GM18909 (cell line): ENCODE data around the gene COQ4.

Experiments
- ATAC-seq: cut with Tn5 transposase; IDR thresholded peaks from one replicate; pipeline ENCODE4 v1.9.1; 2021; ENCODE audit warnings: mild to moderate bottlenecking; ENCODE audit not compliant: unreplicated experiment, poor library complexity

COQ4 gene

GRCh38 chr9:128370752-128371629 lies 48.4 kb downstream of the COQ4 start, which contains the start of gene URM1:
URM1 (plus strand) TSS chr9:128371374; CDS start chr9:128371381, 7 bp downstream.
- peak; percentile 83 for ATAC-seq

- no peak for ATAC-seq
Measured at GRCh38 chr9:128371630-128372117, 49.0 kb downstream of the COQ4 start.

- ATAC-seq, result no peak
Measured at GRCh38 chr9:128372188-128372641, 49.6 kb downstream of the COQ4 start.

DNA sequence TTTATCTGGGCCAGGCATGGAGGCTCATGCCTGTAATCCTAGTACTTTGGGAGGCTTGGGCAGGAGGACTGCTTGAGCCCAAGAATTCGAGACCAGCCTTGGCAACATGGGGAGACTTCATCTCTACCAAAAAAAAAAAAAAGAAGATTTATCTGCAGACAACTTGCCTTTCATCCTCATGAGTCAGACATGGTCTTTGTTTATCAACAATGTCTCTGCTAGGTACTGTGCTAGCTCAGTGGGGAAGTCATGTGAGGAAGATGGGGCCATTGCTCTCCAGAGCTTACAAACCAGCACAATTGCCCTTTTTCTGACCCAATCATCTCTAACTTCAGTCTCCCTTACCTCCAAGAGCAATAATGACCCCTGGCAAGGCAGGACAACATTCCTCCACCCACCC lies 50.1 kb downstream of the COQ4 start:
- no peak for ATAC-seq

- no peak for ATAC-seq
Measured at GRCh38 chr9:128374221-128374675, 51.6 kb downstream of the COQ4 start.

DNA sequence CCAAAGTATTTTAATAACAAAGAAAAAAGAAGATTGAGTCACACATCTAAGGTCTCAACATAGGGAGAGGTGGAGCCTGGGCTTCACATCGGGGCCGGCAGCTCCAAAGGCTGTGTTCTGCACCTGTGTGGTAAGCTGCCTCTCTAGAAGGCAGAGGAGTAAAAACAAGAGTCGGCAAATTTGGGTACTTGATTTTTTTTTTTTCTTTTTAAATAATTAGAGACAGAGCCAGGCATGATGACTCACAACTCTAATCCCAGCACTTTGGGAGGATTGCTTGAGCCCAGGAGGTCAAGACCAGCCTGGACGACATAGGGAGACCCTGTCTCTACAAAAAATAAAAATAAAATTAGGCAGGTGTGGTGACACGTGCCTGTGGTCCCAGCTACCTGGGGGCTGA lies 53.2 kb downstream of the COQ4 start:
- no peak for ATAC-seq

DNA sequence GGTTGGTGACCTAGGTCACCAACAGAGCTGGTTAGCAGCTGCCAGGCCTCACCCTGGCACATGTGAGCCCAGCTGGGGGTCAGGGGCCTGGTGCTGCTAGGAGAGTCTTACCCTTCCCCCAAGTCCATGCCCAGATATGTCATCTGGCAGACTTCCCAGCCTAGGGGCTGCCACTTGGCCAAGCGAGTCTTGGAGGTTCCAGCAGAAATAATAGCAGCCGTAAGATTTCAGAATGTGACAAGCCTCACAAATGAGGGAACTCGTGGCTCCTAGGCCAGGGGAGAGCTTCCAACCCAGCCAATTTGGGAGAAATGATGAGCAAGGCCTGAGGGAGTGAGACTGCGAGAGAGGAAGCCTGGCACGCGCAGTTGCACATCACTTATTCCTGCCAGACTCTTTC lies 59.6 kb downstream of the COQ4 start:
- no peak for ATAC-seq

- no peak for ATAC-seq
Measured at GRCh38 chr9:128383007-128383753, 60.5 kb downstream of the COQ4 start.
